HG03196 (cell line): ENCODE measurements around the gene SASH1.

Experiments
- ATAC-seq: cut with Tn5 transposase; IDR thresholded peaks from one replicate; pipeline ENCODE4 v1.9.1; 2021; ENCODE audit not compliant: unreplicated experiment

Gene SASH1

GRCh38 chr6:148516217-148516616 lies 173.6 kb downstream of the SASH1 start:
- no peak for ATAC-seq

GRCh38 chr6:148516617-148517016 lies 174.0 kb downstream of the SASH1 start:
- no peak for ATAC-seq

GRCh38 chr6:148517470-148517869 lies 174.8 kb downstream of the SASH1 start:
- ATAC-seq = no peak

- no peak for ATAC-seq
Observed at GRCh38 chr6:148518511-148519156, 176.0 kb downstream of the SASH1 start.

GRCh38 chr6:148520109-148520841 lies 177.6 kb downstream of the SASH1 start:
- peak; percentile 87 for ATAC-seq

GRCh38 chr6:148521158-148521557 lies 178.5 kb downstream of the SASH1 start:
- ATAC-seq = no peak

GRCh38 chr6:148521586-148521985 lies 178.9 kb downstream of the SASH1 start:
- ATAC-seq = no peak

GRCh38 chr6:148523048-148523447 lies 180.4 kb downstream of the SASH1 start:
- no peak for ATAC-seq

GRCh38 chr6:148523551-148523950 lies 180.9 kb downstream of the SASH1 start:
- ATAC-seq = no peak

GRCh38 chr6:148524471-148524882 lies 181.8 kb downstream of the SASH1 start:
- no peak for ATAC-seq

GRCh38 chr6:148524976-148525375 lies 182.3 kb downstream of the SASH1 start:
- ATAC-seq = no peak

GRCh38 chr6:148525453-148525852 lies 182.8 kb downstream of the SASH1 start:
- ATAC-seq = no peak

- no peak for ATAC-seq
Observed at GRCh38 chr6:148526145-148526544, 183.5 kb downstream of the SASH1 start.

- no peak for ATAC-seq
Observed at GRCh38 chr6:148528292-148528691, 185.7 kb downstream of the SASH1 start.

- ATAC-seq = no peak
Observed at GRCh38 chr6:148529010-148529409, 186.4 kb downstream of the SASH1 start.

GRCh38 chr6:148530394-148530953 lies 187.8 kb downstream of the SASH1 start:
- peak; percentile 61 for ATAC-seq

GRCh38 chr6:148530976-148531375 lies 188.3 kb downstream of the SASH1 start:
- no peak for ATAC-seq

GRCh38 chr6:148532698-148533097 lies 190.1 kb downstream of the SASH1 start:
- no peak for ATAC-seq

GRCh38 chr6:148533309-148534107 lies 190.9 kb downstream of the SASH1 start:
- no peak for ATAC-seq

GRCh38 chr6:148534871-148535270 lies 192.2 kb downstream of the SASH1 start:
- no peak for ATAC-seq

GRCh38 chr6:148535381-148535780 lies 192.7 kb downstream of the SASH1 start:
- no peak for ATAC-seq
